Spinal cord (tissue), 10 donors: Measurements from ENCODE around the gene ST3GAL3. TPM values are rescaled to one million over a fixed set of nuclear protein-coding genes. Genes with fewer than 3 reads are reported as not detected.
A peak's percentile ranks its signal among the peaks of the same experiment; 100 is the strongest.

Experiments used
- DNase-seq, 6 donors: peaks; one replicate each; pipeline versions ENCODE4 v3.0.0 to v3.0.0-alpha.2; 2013 to 2015; ENCODE audit warnings: low spot score in 6 of 6, low read depth in 4 of 6
- H3K27ac ChIP-seq: one replicate; pipeline ENCODE4 v1.5.1; 2013; ENCODE audit warnings: low read depth, low read length, control low read depth
- H3K27me3 ChIP-seq: one replicate; pipeline ENCODE4 v1.6.1; 2013; ENCODE audit warnings: low read length; ENCODE audit not compliant: control insufficient read depth, insufficient read depth
- H3K36me3 ChIP-seq: one replicate; pipeline ENCODE4 v1.6.1; 2013; ENCODE audit warnings: low read length; ENCODE audit not compliant: control insufficient read depth, insufficient read depth
- H3K4me1 ChIP-seq: one replicate; pipeline ENCODE4 v1.6.1; 2013; ENCODE audit warnings: low read length; ENCODE audit not compliant: control insufficient read depth, insufficient read depth
- H3K4me3 ChIP-seq: one replicate; pipeline ENCODE4 v1.5.1; 2013; ENCODE audit warnings: low read depth, low read length, control low read depth
- H3K9me3 ChIP-seq: one replicate; pipeline ENCODE4 v1.6.1; 2013; ENCODE audit warnings: low read length; ENCODE audit not compliant: control insufficient read depth, insufficient read depth
- WGBS: methylation state at CpG from one replicate; pipeline ENCODE4 v1.1.5; 2013; ENCODE audit warnings: missing lambda C conversion rate; ENCODE audit not compliant: insufficient coverage; 5-methylcytosine and 5-hydroxymethylcytosine counted together
- polyA plus RNA-seq, 2 donors: library from polyadenylated mRNA; unstranded; fragments of 120-200 nt; gene quantifications; one replicate each; pipeline ENCODE4 v1.2.1, GENCODE V29; 2013; ENCODE audit not compliant: insufficient read length in 2 of 2
- total RNA-seq, 2 donors: library from RNA; depleted of rRNA in 1 of 2; stranded (reverse); fragments of 120-200 nt in 1 of 2; fragments of >200 nt in 1 of 2; gene quantifications; one replicate each; pipeline versions ENCODE4 v1.2.3 to v1.2.4, GENCODE V29; 2013 to 2014
- donor health status: healthy.

The ST3GAL3 gene
- total and polyA plus RNA-seq, 4 donors = 29.6 to 71.0 (median 52.9) TPM

DNA sequence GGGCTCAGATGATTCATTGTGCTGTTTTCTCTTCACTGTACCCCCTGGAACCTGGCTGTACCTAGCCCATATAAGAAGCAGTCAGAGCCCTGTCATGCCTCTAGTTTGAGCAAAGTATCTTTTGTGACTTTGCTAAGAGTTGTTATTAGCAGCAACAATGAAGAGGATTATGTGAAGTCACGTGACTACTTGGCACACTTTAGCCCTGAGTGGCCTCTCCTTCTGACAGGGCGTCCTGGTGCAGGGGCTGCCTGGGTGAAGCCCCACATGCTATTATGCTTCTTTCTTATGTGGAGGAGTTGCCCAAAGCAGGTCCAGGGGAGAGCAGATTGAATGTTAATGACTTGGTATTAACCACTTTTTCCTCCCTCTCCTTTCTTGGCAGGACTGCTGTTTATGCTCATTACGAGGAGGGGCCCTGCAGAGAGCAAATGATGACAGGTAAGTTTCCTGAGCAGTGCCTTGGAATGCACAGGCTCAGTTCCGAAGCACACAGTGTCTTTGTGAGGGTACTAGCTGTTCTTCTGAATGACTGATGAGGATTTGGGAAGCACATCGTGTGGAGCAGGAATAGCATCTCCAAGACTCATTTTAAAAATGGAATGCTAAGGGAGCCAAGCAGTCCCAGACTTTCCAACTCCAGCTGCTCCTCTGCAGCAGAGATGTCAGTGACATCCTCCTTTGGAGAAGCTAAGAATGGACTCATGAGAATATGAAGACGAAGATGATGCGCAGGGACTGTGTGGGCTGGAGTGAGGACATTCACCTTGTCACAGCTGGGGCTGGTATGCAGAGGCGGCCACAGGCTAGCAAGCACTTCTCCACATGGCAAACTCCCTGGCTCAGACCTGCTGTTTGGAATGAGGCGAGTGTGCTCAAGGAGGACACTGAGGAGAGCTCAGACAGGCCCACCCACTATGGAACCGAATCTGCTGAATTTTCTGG, 15.2 kb upstream of the ST3GAL3 start:
- no peaks in the 10 kb centered on the region for H3K4me1 ChIP-seq
- H3K27ac ChIP-seq = no peak overlapping the region
- peaks cover 92% of the 10 kb centered on the region for H3K36me3 ChIP-seq
- H3K4me3 ChIP-seq = no peak overlapping the region
- peak in 2 of 6 donors; percentile 8 to 27 for DNase-seq
- no peaks in the 10 kb centered on the region for H3K9me3 ChIP-seq
- WGBS = 89% methylated on average over 9 of the region's 10 CpGs
- H3K27me3 ChIP-seq = no peaks in the 10 kb centered on the region

DNA sequence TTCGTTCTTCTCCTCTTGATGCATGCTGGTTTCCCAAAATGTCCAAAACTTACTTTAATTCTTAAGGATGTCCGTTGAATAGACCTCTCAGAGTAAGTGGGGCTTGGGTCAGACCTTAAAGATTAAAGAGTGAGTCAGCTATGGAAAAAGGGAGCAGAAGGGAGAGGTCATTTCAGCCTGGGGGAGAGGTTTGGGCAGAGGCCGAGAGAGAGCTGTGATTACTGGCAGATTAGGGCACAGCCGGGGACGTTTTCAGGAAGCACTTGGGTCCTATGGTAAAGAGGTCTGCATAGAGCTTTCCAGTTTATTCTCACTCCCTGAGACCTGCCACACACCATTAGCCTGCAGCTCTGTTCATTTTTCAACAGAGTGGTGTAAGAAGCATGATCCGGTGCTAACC, 14.0 kb upstream of the ST3GAL3 start:
- Histone ChIP-seq H3K36me3 (peaks cover 93% of the 10 kb centered on the region), H3K4me1 (no peaks in the 10 kb centered on the region), H3K9me3 (no peaks in the 10 kb centered on the region), H3K4me3 (no peak overlapping the region), H3K27me3 (no peaks in the 10 kb centered on the region), H3K27ac (no peak overlapping the region)
- 86% methylated on average over 2 of the region's 6 CpGs for WGBS
- DNase-seq = no peak

DNA sequence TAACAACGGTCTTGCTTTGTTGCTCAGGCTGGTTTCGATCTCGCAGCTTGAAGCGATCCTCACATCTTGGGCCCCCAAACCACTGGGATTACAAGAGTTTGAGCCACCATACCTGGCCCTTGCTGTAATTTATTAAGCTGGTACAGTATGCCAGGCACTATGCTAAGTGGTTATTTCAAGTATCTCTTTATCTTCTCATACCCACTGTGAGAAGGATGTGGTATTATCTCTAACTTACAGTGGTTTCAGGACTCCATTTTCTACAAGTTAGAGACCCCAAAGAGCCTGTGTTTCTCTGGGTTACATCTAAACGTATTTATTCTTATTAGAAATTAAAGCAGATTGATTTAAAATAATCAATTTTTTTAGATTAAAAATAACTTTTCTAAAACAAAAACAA, 8.1 kb upstream of the ST3GAL3 start:
- WGBS = 96% methylated on average over 4 of the region's 5 CpGs
- no peak overlapping the region for H3K4me3 ChIP-seq
- H3K9me3 ChIP-seq = no peaks in the 10 kb centered on the region
- H3K27me3 ChIP-seq = no peaks in the 10 kb centered on the region
- no peak for DNase-seq
- H3K36me3 ChIP-seq = peaks cover 87% of the 10 kb centered on the region
- no peak overlapping the region for H3K27ac ChIP-seq
- peaks cover under 1% of the 10 kb centered on the region for H3K4me1 ChIP-seq

DNA sequence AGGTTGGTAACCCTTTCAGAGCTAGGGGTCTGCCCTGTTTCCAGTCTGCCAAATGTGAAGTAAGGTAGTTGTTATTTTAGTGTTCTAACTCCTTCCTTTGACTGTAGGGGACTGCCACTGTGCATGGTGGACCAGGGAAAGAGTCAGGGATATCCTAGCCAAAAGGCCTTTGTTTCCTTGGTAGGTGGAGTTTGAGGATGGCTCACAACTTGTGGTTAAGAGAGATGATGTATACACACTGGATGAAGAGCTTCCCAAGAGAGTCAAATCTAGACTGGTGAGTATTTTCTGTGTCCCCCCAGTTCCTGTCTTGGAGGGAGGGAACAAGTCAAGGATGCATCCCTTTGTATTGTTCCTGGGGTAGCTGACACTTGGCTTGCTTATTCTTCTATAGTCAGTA, 3.5 kb upstream of the ST3GAL3 start:
- peaks cover 22% of the 10 kb centered on the region for H3K4me1 ChIP-seq
- H3K4me3 ChIP-seq = no peak overlapping the region
- no peak overlapping the region for H3K27ac ChIP-seq
- no peaks in the 10 kb centered on the region for H3K27me3 ChIP-seq
- no peak for DNase-seq
- no peaks in the 10 kb centered on the region for H3K9me3 ChIP-seq
- H3K36me3 ChIP-seq = peaks cover 63% of the 10 kb centered on the region

DNA sequence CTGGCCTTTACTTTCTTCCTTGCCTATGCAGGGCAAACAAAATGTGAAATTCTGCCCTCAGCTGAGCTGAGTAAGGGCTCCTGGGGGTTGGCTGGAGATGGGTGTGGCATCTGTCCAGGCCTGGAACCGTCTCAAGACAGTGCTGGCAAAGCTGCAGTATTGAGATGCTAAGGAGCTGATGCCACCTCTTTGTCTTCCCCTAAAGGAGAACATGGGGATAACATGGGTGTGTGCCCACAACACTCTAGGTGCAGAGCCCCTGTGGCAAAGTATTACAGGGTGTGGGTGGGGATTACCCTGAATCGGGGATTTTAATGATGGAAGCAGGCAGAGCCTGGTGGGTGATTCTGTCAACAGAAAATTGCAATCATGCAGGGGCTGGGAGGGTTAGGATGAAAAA, 2.5 kb upstream of the ST3GAL3 start:
- 43% methylated on average over 2 of the region's 2 CpGs for WGBS
- Histone ChIP-seq H3K4me1 (peaks cover 22% of the 10 kb centered on the region), H3K36me3 (peaks cover 60% of the 10 kb centered on the region)

DNA sequence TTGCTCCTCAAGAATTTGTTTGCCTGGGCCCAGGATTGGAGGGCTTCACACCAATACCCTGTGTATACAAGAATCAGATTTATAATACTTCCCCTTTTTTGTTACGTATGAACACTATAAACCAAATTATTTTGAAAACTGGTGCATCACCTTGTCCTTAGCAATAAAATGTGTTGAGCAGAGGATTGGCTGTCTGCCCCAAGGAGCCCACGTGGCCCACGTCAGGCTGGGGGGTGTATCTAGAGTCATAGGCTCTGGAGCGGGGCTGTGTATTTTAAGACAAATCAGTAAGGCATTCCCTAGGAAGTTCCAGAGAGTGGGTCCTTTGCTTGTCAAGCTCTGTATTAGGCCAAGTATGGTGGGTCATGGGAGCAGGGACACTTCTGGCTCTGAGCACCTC, 2.0 kb upstream of the ST3GAL3 start:
- Histone ChIP-seq H3K9me3 (no peaks in the 10 kb centered on the region), H3K4me3 (no peak overlapping the region), H3K27me3 (no peaks in the 10 kb centered on the region), H3K36me3 (peaks cover 55% of the 10 kb centered on the region), H3K27ac (no peak overlapping the region), H3K4me1 (peaks cover 22% of the 10 kb centered on the region)
- 68% methylated on average over 3 of the region's 4 CpGs for WGBS
- DNase-seq = no peak

More for the DNA sequence above, 2.5 kb upstream of the ST3GAL3 start:
- Histone ChIP-seq H3K4me3 (no peak overlapping the region), H3K27me3 (no peaks in the 10 kb centered on the region), H3K27ac (no peak overlapping the region), H3K9me3 (no peaks in the 10 kb centered on the region)
- peak in 4 of 6 donors; percentile 7 to 81 (median 12) for DNase-seq

DNA sequence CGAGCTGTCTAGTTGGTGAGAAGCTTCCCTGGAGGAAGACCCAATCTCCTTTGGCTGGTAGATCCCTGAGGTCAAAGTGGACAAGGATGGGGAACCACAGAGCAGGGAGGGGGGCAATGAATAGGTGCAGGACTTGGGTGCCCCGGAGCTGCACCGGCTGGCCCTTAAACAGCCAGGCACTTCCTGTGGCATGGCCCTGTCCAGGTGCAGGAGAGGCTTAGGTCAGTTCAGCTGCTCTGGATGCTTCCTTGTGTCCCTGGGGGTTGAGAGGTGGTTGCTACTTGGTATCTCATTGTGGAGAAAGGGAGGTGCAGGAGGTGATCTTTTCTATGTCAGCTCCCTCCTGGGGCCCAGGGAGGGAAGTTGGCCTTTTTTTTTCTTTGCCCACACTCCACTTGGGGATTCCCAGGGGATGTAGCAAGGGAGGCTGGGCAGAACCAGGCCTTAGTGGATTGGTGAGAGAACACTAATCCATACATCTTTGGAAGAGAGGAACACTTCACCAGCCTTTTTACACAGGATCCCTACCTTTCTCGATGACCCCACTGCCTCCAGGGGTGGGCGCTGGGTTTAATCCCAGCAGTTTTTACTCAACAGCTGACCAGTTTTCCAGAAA, 1.2 kb upstream of the ST3GAL3 start:
- H3K27ac ChIP-seq = no peak overlapping the region
- peak in 1 of 6 donors; percentile 6 for DNase-seq
- 68% methylated on average over 5 of the region's 5 CpGs for WGBS

DNA sequence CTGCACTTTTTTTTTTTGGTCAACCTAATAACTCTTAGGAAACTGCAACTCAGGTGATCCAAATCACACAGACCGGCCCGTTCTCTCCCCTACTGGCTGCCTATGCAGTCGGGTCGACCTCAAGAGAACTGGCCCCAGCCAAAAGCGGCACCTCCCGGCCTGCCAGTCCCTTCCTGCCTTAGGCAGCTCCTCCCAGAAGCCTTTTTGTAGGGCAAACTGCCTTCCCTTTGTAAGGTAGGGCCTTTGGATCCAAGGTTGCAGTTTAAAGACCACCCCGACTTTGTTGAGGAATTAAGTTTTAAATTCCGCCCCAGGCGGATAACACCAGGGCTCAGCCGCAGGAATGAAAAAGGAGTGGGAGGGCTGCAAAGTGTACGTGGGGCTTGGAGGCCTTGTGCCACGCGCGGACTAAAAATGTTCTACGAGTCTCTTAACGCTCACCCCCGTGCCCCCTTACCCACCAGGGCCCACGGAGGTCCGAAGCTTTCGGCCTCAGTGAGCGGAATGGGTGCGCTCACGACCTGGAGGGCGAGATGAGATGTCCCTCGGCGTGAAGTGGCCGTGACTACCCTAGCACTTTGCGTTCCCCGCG, 642 bp upstream of the ST3GAL3 start:
- Histone ChIP-seq H3K27me3 (no peaks in the 10 kb centered on the region), H3K4me3 (peak overlapping the region; percentile 74), H3K27ac (peak overlapping the region; percentile 29), H3K4me1 (peaks cover 22% of the 10 kb centered on the region), H3K9me3 (no peaks in the 10 kb centered on the region), H3K36me3 (peaks cover 41% of the 10 kb centered on the region)
- 1% methylated on average over 28 of the region's 30 CpGs for WGBS
- DNase-seq = no peak

More for the DNA sequence above, 1.2 kb upstream of the ST3GAL3 start:
- H3K9me3 ChIP-seq = no peaks in the 10 kb centered on the region
- no peak overlapping the region for H3K4me3 ChIP-seq
- H3K4me1 ChIP-seq = peaks cover 22% of the 10 kb centered on the region
- no peaks in the 10 kb centered on the region for H3K27me3 ChIP-seq
- H3K36me3 ChIP-seq = peaks cover 47% of the 10 kb centered on the region

DNA sequence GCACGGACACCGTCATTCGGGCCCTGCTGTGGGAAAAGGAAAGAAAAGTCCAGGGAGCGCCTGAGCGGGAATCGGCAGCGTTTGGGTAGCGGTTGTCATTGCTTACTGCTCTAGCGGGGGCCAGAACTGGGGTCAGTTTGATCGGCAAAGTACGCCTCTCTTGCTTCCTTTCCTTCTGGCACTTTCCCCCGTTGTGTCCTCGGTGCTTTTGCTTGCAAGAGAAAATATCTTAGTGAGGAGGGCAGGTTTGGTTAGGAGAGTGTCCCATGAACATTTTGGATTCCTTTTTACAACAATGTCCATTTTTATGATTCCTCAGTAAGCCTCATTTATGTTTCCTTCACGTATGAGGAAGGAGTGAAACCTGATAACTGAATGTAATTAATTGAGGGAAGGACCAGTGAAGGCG, 670 bp downstream of the ST3GAL3 start:
- H3K9me3 ChIP-seq = no peaks in the 10 kb centered on the region
- H3K27me3 ChIP-seq = no peaks in the 10 kb centered on the region
- DNase-seq = peak in 2 of 6 donors; percentile 8 to 66
- H3K36me3 ChIP-seq = peaks cover 34% of the 10 kb centered on the region
- peaks cover 22% of the 10 kb centered on the region for H3K4me1 ChIP-seq
- peak overlapping the region; percentile 80 for H3K27ac ChIP-seq
- H3K4me3 ChIP-seq = peak overlapping the region; percentile 76
- 0% methylated on average over 11 of the region's 15 CpGs for WGBS
